ENCODE data around the gene C1QTNF6.

DNA sequence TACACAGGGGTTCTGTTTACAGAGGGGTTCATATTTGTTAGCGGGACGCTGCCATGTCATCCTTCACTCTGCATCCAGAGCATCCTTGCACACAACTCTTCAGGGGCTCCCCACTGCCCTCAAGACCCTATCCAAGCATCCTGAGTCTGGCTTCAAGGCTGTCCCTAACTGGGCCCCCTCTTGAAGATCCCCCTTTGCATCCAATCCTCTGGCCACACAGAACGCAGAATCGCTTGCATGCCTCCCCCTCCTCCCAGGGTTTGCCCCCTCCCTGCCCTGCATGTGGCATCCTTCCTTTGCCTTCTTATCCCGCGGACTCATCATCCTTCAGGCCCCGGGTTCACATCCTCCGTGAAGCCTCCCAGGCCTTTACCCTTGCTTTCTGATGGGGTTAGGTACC lies 18.6 kb downstream of the C1QTNF6 start:
- TF ChIP-seq CTCF (IDR thresholded peaks at IDR 0.05; ENCODE audit: low read depth, low read length, missing input control) (no peak), MAX (IDR thresholded peaks at IDR 0.05) (no peak), RAD21 (IDR thresholded peaks at IDR 0.05) (no peak), YY1 (IDR thresholded peaks at IDR 0.05) (no peak), HNF4A (conservative IDR thresholded peaks at IDR 0.05) (no peak)
- TF ChIP-seq, protein P1, sequence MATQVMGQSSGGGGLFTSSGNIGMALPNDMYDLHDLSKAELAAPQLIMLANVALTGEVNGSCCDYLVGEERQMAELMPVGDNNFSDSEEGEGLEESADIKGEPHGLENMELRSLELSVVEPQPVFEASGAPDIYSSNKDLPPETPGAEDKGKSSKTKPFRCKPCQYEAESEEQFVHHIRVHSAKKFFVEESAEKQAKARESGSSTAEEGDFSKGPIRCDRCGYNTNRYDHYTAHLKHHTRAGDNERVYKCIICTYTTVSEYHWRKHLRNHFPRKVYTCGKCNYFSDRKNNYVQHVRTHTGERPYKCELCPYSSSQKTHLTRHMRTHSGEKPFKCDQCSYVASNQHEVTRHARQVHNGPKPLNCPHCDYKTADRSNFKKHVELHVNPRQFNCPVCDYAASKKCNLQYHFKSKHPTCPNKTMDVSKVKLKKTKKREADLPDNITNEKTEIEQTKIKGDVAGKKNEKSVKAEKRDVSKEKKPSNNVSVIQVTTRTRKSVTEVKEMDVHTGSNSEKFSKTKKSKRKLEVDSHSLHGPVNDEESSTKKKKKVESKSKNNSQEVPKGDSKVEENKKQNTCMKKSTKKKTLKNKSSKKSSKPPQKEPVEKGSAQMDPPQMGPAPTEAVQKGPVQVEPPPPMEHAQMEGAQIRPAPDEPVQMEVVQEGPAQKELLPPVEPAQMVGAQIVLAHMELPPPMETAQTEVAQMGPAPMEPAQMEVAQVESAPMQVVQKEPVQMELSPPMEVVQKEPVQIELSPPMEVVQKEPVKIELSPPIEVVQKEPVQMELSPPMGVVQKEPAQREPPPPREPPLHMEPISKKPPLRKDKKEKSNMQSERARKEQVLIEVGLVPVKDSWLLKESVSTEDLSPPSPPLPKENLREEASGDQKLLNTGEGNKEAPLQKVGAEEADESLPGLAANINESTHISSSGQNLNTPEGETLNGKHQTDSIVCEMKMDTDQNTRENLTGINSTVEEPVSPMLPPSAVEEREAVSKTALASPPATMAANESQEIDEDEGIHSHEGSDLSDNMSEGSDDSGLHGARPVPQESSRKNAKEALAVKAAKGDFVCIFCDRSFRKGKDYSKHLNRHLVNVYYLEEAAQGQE (IDR thresholded peaks at IDR 0.05) = no peak
